Inflammatory macrophage (primary cell): ENCODE data around the gene TXNL1.

Experiments
- DNase-seq, 2 donors: peaks; one replicate each; pipeline ENCODE4 v3.0.0-alpha.2; 2020 to 2022

Gene TXNL1

DNA sequence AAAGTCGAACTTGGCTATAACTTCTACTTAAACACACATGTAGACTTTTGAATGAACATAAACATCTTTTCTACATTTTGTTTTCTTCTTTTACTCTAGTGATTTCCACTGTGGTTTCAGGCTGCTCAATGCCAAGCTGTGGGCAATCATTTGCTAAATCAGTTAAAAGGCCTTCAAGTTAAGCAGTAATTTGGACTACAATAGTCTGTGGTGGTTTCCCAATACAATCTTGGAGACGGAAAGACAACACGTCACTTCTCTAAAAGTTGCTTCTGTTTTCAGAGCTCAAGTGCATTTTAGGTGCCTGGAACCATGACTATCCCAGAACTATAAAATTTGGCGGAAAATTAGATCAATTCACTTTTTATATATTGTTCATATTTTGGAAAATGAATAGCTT, 69.4 kb downstream of the TXNL1 start:
- peak; percentile 88 to 94 for DNase-seq

DNA sequence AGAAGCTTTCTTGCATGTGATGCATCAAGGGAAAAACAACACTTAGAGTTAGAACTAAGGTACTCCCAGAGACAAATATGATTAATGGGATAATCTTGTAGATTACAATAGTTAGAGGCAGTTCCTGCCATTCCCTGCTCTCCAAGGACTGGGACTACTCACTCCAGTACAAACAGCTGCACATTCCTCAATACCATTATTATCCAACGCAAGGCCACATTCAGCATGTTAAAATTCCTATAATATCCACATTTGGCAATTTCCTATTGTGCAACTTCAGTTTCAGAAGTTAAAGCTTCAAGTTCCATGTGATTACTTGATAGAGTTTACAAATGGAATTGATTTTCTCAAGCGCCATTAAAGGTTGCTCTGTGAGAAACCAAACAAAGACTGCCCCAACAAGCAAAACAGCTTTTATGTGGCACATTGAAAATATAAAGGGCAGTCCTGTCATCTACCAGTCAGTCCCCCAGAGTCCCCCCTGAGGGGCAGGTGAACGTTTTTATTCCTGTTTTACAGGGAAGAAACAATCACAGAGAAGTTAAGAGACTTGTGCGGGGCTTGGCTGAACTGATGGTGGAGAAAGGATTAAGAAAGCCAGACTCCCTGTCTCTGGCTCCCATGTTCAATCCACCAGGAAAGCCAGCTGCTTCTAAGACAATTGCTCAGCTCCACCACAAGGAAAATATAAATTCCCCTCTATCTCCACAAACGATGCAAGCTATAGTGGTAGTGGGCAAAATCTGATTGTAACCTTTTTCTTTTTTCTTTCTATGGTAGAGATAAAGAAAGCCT, 72.6 kb downstream of the TXNL1 start:
- DNase-seq: peak; percentile 25 to 67

GRCh38 chr18:56565046-56565445, 73.3 kb downstream of the TXNL1 start:
- DNase-seq: peak; percentile 34 to 42

DNA sequence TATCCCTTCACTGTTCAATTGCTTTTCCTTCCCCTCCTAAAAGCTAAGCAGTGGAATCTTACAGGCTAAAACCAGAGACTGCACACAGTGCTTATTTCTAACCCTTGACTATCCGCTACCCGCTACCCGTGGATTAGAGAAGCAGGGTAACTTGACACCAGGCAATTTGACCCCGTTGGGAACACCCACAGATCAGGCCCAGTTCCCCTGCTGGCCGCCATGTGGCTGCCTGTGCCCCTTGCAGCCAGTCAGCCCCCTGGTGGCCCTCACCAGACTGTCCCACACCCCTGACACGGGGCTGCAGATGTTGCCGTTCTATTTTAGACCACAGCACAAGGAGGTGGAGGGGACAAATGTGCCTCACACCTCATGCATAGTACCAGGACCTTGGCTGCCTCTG, 74.8 kb downstream of the TXNL1 start:
- no peak for DNase-seq

DNA sequence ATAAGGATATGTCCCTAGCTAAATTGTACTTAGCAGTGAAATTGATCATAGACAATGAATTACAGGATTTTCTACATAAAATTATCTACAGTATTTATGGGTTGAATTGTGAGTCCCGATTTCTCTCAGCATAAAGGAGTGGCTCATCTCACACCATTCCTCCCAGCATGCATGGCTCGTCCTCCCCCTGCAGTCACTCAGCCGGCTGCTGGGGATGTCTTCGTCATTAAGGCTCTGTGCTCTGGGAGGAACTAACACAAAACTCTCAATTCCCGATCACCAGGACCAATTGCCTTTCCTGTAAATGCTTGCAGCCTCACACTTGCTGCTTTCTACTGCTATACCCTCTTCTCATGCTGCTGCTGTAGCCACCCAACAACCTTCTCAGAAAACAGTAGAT, 75.9 kb downstream of the TXNL1 start:
- DNase-seq: no peak

GRCh38 chr18:56560992-56561391, 77.4 kb downstream of the TXNL1 start:
- no peak for DNase-seq

DNA sequence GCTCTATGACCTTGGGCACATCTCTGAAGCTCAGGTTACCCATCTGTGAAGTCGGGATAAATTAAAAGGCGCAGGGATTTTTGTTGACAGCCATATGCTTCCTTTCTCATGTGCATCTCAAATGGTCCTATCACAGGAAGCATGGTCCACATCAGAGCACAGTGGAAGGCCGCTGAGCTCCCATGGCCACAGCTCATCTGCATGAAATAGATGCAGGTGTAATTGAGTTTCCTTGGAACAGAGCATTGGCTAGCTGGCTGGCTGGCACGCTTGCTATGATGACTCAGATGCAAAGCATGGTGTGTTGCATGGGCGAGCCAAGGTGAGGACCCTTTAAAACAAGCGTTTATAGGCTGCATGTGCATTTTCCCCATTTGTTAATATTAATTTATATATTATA, 79.3 kb downstream of the TXNL1 start:
- DNase-seq: no peak

- DNase-seq: no peak
Observed at GRCh38 chr18:56556907-56557306, 81.5 kb downstream of the TXNL1 start.

DNA sequence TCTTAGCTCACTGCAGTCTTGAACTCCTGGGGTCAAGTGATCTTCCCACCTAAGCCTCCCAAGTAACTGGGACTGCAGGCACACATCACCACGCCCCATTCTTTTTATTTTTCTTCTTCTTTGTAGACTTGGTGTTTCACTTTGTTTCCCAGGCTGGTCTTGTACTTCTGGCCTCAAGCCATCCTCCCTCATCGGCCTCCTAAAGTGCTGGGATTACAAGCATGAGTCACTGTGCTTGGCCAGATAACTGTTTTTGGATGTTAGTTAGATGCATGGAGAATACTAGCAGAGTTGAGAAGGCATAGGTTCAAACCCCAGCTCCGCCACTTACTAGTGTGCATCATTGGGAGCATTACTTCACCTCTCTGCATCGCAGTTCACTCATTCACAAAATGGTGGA, 88.3 kb downstream of the TXNL1 start:
- DNase-seq: no peak
